ENCODE data around the gene NHLRC1. TPM values are rescaled to one million over a fixed set of nuclear protein-coding genes. Genes with fewer than 3 reads are reported as not detected.

The NHLRC1 gene
- total and polyA plus RNA-seq, 2 of the 13 experiments (the other 11 are each of a cell fraction or from before 2014, with no cell fraction given), result 0.04 to 0.11 TPM

- intact Hi-C loops (cut with micrococcal nuclease; ENCODE audit: unreplicated experiment), result no loop called here
- H3K9ac ChIP-seq (ENCODE audit: insufficient read depth, low read depth, low read length), result no peak overlapping the region
- H3K27ac ChIP-seq (ENCODE audit: extremely low read length, insufficient read depth, low read length), result no peak overlapping the region
- POLR2A ChIA-PET, result no interaction called here
- TF ChIP-seq KMT2B (CRISPR knock-in tag; IDR thresholded peaks at IDR 0.05) (no peak), ZNF142 (CRISPR knock-in tag; IDR thresholded peaks at IDR 0.05) (no peak), ZNF224 (CRISPR knock-in tag; IDR thresholded peaks at IDR 0.05) (no peak), ATF1 (CRISPR knock-in tag; IDR thresholded peaks at IDR 0.05) (no peak), IRF9 (CRISPR knock-in tag; IDR thresholded peaks at IDR 0.05; ENCODE audit: borderline replicate concordance) (no peak), ZNF547 (CRISPR knock-in tag; IDR thresholded peaks at IDR 0.05) (no peak)
- DNase-seq (ENCODE audit: low spot score) (no peak), FAIRE-seq (no peak), ATAC-seq (no peak)
- CTCF ChIA-PET (ENCODE audit: low intra/inter-chr PET ratio, low total read pairs), result no interaction called here
- H3K79me2 ChIP-seq (ENCODE audit: insufficient read depth, low read length), result no peaks in the 10 kb centered on the region
- H4K20me1 ChIP-seq (ENCODE audit: insufficient read depth, low read length), result no peaks in the 10 kb centered on the region
- H3K36me3 ChIP-seq (replicated peaks in 1 of 2; ENCODE audit: control insufficient read depth in 1 of 2, insufficient read depth in 2 of 2, low read length in 2 of 2), result no peaks in the 10 kb centered on the region
- H2AFZ ChIP-seq (ENCODE audit: low read length), result no peak overlapping the region
- no peaks in the 10 kb centered on the region; a peak in 2 of 5 replicates for H3K27me3 ChIP-seq (ENCODE audit: control insufficient read depth in 1 of 2, insufficient read depth in 2 of 2, low read length in 2 of 2)
- no peak overlapping the region for H3K4me2 ChIP-seq (ENCODE audit: low read depth, low read length)
- WGBS (ENCODE audit: low lambda C conversion rate), result 57% methylated on average over 2 of the region's 2 CpGs
- H3K9me3 ChIP-seq (ENCODE audit: low read length), result no peaks in the 10 kb centered on the region
- H3K4me3 ChIP-seq (replicated peaks in 1 of 3; ENCODE audit: insufficient read depth in 1 of 3, low read depth in 2 of 3, low read length in 3 of 3), result no peak overlapping the region
- no TSS peak for BruUV-seq (replicated peaks)
- in situ Hi-C loops (cut with HindIII; ENCODE audit: extremely low pct_ligation_motif_present, low pct_unique_long_range_greater_than_20kb), result no loop called here
- no peaks in the 10 kb centered on the region for H3K4me1 ChIP-seq (ENCODE audit: insufficient read depth, low read length)
Observed at GRCh38 chr6:18101873-18102272, 20.6 kb downstream of the NHLRC1 start.
